H1 (cell line): ENCODE data around the gene GALNT2. TPM values are rescaled to one million over a fixed set of nuclear protein-coding genes. Genes with fewer than 3 reads are reported as not detected.

Source experiments
- CTCF ChIA-PET: fragments of 300-600 bp; sonication (Branson Sonifier 250); formaldehyde crosslinking; loops from one replicate; lab custom pipeline; 2021; ENCODE audit not compliant: partially characterized antibody; lab: Charles Lee
- POLR2A ChIA-PET: fragments of 300-600 bp; sonication (Branson Sonifier 250); formaldehyde crosslinking; loops from one replicate; lab custom pipeline; 2021; ENCODE audit warnings: inconsistent platforms; ENCODE audit not compliant: partially characterized antibody; lab: Charles Lee
- DNase-seq, 2 experiments: peaks; one replicate each; pipeline versions ENCODE4 v3.0.0 to v3.0.0-alpha.2; 2010 to 2022; ENCODE audit warnings: low spot score in 2 of 2, low read depth in 1 of 2, mixed read lengths in 1 of 2
- FAIRE-seq: peaks from 2 replicates; lab custom pipeline; 2011; peaks lifted over from hg19 to GRCh38; lab: Jason Lieb, UNC
- H2AFZ ChIP-seq: 2 replicates; pipeline ENCODE4 v1.8.1; 2012; ENCODE audit warnings: low read length, inconsistent platforms
- H2AK5ac ChIP-seq: 2 replicates; pipeline ENCODE4 v1.6.1; 2013; ENCODE audit warnings: low read depth, low read length
- H2BK120ac ChIP-seq: replicated peaks from 2 replicates; pipeline ENCODE3; 2013; ENCODE audit warnings: low read depth, low read length, inconsistent platforms
- H2BK12ac ChIP-seq: 2 replicates; pipeline ENCODE4 v1.6.1; 2013; ENCODE audit warnings: low read depth, low read length
- H2BK15ac ChIP-seq: 2 replicates; pipeline ENCODE4 v1.6.1; 2013; ENCODE audit warnings: low read length
- H2BK20ac ChIP-seq: 2 replicates; pipeline ENCODE4 v1.6.1; 2013; ENCODE audit warnings: low read length
- H2BK5ac ChIP-seq: 2 replicates; pipeline ENCODE4 v1.6.1; 2013; ENCODE audit warnings: low read depth, low read length
- H3K14ac ChIP-seq: 2 replicates; pipeline ENCODE4 v1.6.1; 2013; ENCODE audit warnings: inconsistent platforms; ENCODE audit not compliant: insufficient read length
- H3K18ac ChIP-seq: 2 replicates; pipeline ENCODE4 v1.6.1; 2013; ENCODE audit warnings: low read length; ENCODE audit errors: extremely low read depth
- H3K23ac ChIP-seq: 2 replicates; pipeline ENCODE4 v1.6.1; 2013; ENCODE audit warnings: inconsistent platforms; ENCODE audit not compliant: insufficient read length
- H3K23me2 ChIP-seq: 2 replicates; pipeline ENCODE4 v1.6.1; 2013; ENCODE audit warnings: low read depth, low read length
- H3K27ac ChIP-seq: 2 replicates; pipeline ENCODE4 v1.6.1; 2011; ENCODE audit warnings: low read depth, low read length, inconsistent platforms
- H3K27me3 ChIP-seq, 4 experiments: replicated peaks in 1 of 4; 1 replicate in 1 of 4; 2 replicates in 3 of 4; pipeline versions ENCODE4 v1.6.1 to v1.8.1; 2011 to 2013; ENCODE audit warnings: low read length in 3 of 4, mild to moderate bottlenecking in 3 of 4, inconsistent platforms in 2 of 4, mixed read lengths in 2 of 4, moderate library complexity in 1 of 4; ENCODE audit not compliant: control insufficient read depth in 3 of 4, insufficient read depth in 3 of 4; ENCODE audit errors: extremely low read depth in 1 of 4
- H3K36me3 ChIP-seq, 4 experiments: 2 replicates each; pipeline versions ENCODE4 v1.6.1 to v1.8.1; 2011 to 2013; ENCODE audit warnings: mild to moderate bottlenecking in 4 of 4, low read length in 3 of 4, moderate library complexity in 2 of 4, control low read depth in 1 of 4, inconsistent platforms in 1 of 4; ENCODE audit not compliant: insufficient read depth in 4 of 4, control insufficient read depth in 2 of 4
- H3K4ac ChIP-seq: replicated peaks from 2 replicates; pipeline ENCODE3; 2013; ENCODE audit warnings: low read length, low read depth, mixed read lengths, inconsistent platforms; ENCODE audit not compliant: insufficient read length
- H3K4me1 ChIP-seq, 4 experiments: replicated peaks in 1 of 4; 1 replicate in 1 of 4; 2 replicates in 3 of 4; pipeline versions ENCODE4 v1.6.1 to v1.8.1; 2011 to 2013; ENCODE audit warnings: low read length in 3 of 4, inconsistent platforms in 2 of 4, mixed read lengths in 1 of 4; ENCODE audit not compliant: insufficient read depth in 4 of 4, control insufficient read depth in 3 of 4
- H3K4me2 ChIP-seq, 2 experiments: 2 replicates each; pipeline versions ENCODE4 v1.6.1 to v1.8.1; 2011 to 2013; ENCODE audit warnings: low read depth in 2 of 2, low read length in 2 of 2, control low read depth in 1 of 2, inconsistent platforms in 1 of 2, mild to moderate bottlenecking in 1 of 2; ENCODE audit not compliant: insufficient read depth in 1 of 2
- H3K4me3 ChIP-seq, 4 experiments: fragments of 200-600, 300-600 bp in 1 of 4; sonication (generic), shearing (Covaris generic), sonication (Bioruptor Twin) in 1 of 4; 2 replicates each; pipeline versions ENCODE4 v1.5.1 to v1.8.1; 2011 to 2016; ENCODE audit warnings: low read length in 4 of 4, low read depth in 3 of 4, control low read depth in 2 of 4, inconsistent platforms in 2 of 4, mild to moderate bottlenecking in 2 of 4, mixed read lengths in 1 of 4, moderate library complexity in 1 of 4; ENCODE audit not compliant: insufficient read depth in 2 of 4; ENCODE audit errors: extremely low read depth in 1 of 4
- H3K56ac ChIP-seq: replicated peaks from 2 replicates; pipeline ENCODE3; 2013; ENCODE audit warnings: low read depth, mild to moderate bottlenecking, mixed read lengths, low read length, inconsistent platforms; ENCODE audit not compliant: insufficient read length
- H3K79me1 ChIP-seq: 2 replicates; pipeline ENCODE4 v1.6.1; 2013; ENCODE audit warnings: low read depth, low read length, control low read depth
- H3K79me2 ChIP-seq, 2 experiments: 2 replicates each; pipeline versions ENCODE4 v1.6.1 to v1.8.1; 2012 to 2013; ENCODE audit warnings: low read length in 2 of 2, mild to moderate bottlenecking in 2 of 2, inconsistent platforms in 1 of 2; ENCODE audit not compliant: insufficient read depth in 2 of 2, control insufficient read depth in 1 of 2
- H3K9ac ChIP-seq, 4 experiments: replicated peaks in 1 of 4; 1 replicate in 1 of 4; 2 replicates in 3 of 4; pipeline versions ENCODE4 v1.6.1 to v1.8.1; 2011 to 2013; ENCODE audit warnings: low read depth in 3 of 4, low read length in 3 of 4, control low read depth in 2 of 4, mild to moderate bottlenecking in 2 of 4, moderate library complexity in 2 of 4, inconsistent platforms in 1 of 4; ENCODE audit errors: extremely low read depth in 1 of 4
- H3K9me3 ChIP-seq, 2 experiments: 2 replicates each; pipeline versions ENCODE4 v1.6.1 to v1.8.1; 2012 to 2013; ENCODE audit warnings: mild to moderate bottlenecking in 2 of 2, moderate library complexity in 2 of 2, control low read depth in 1 of 2, inconsistent platforms in 1 of 2, low read depth in 1 of 2, low read length in 1 of 2, mixed read lengths in 1 of 2; ENCODE audit not compliant: insufficient read depth in 2 of 2
- H4K20me1 ChIP-seq, 2 experiments: replicated peaks in 1 of 2; 2 replicates each; pipeline versions ENCODE3 to v1.8.1; 2011 to 2013; ENCODE audit warnings: inconsistent platforms in 2 of 2, low read length in 2 of 2, mild to moderate bottlenecking in 1 of 2; ENCODE audit not compliant: insufficient read depth in 2 of 2, control insufficient read depth in 1 of 2
- H4K5ac ChIP-seq: 2 replicates; pipeline ENCODE4 v1.6.1; 2013; ENCODE audit warnings: low read length, low read depth, mixed read lengths, inconsistent platforms; ENCODE audit not compliant: insufficient read length
- H4K8ac ChIP-seq: 2 replicates; pipeline ENCODE4 v1.8.0; 2013; ENCODE audit warnings: mild to moderate bottlenecking, moderate library complexity, low read length, inconsistent platforms; ENCODE audit not compliant: insufficient read depth; ENCODE audit errors: extremely low read depth
- H4K91ac ChIP-seq: replicated peaks from 2 replicates; pipeline ENCODE3; 2013; ENCODE audit warnings: low read length, mixed read lengths, inconsistent platforms; ENCODE audit not compliant: insufficient read length
- CBX5 ChIP-seq: fragments of 300-800, 300-1000 bp; sonication (generic); IDR thresholded peaks from 2 replicates; pipeline ENCODE4 v1.7.1; 2016; ENCODE audit warnings: antibody characterized with exemption, low read length, low read depth
- CBX8 ChIP-seq: fragments of 300-800, 300-1000 bp; sonication (generic); IDR thresholded peaks from 2 replicates; pipeline ENCODE4 v1.7.1; 2016; ENCODE audit warnings: low read depth, low read length, borderline replicate concordance
- CREB1 ChIP-seq: IDR thresholded peaks from 2 replicates; pipeline ENCODE4 v1.6.1; 2012; ENCODE audit warnings: inconsistent platforms
- GABPA ChIP-seq: IDR thresholded peaks from 2 replicates; pipeline ENCODE4 v1.6.1; 2011; ENCODE audit warnings: mild to moderate bottlenecking, low read length, moderate library complexity, borderline replicate concordance; ENCODE audit not compliant: insufficient read depth
- GTF2F1 ChIP-seq: IDR thresholded peaks from 2 replicates; pipeline ENCODE4 v1.6.1; 2012; ENCODE audit warnings: low read depth, low read length, improper control_type of control experiment, borderline replicate concordance
- HDAC6 ChIP-seq: IDR thresholded peaks from one replicate; pipeline ENCODE4 v1.7.1; 2012; ENCODE audit warnings: low read depth, mild to moderate bottlenecking, inconsistent platforms, low read length, moderate library complexity
- KDM4A ChIP-seq: IDR thresholded peaks from one replicate; pipeline ENCODE4 v1.7.1; 2012; ENCODE audit warnings: low read depth, mild to moderate bottlenecking, moderate library complexity, low read length, inconsistent platforms; ENCODE audit not compliant: severe bottlenecking
- KDM5A ChIP-seq: fragments of 200-600 bp; IDR thresholded peaks from 2 replicates; pipeline ENCODE4 v1.7.1; 2012; ENCODE audit warnings: mild to moderate bottlenecking, low read length, inconsistent platforms, mixed read lengths
- RAD21 ChIP-seq, 2 experiments: IDR thresholded peaks in 1 of 2; conservative IDR thresholded peaks in 1 of 2; 2 replicates each; pipeline ENCODE4 v1.6.1; 2011; ENCODE audit warnings: low read depth in 2 of 2, low read length in 2 of 2, improper control_type of control experiment in 1 of 2, inconsistent platforms in 1 of 2, mild to moderate bottlenecking in 1 of 2, moderate library complexity in 1 of 2
- SIX5 ChIP-seq: IDR thresholded peaks from 2 replicates; pipeline ENCODE4 v1.6.1; 2011; ENCODE audit warnings: mild to moderate bottlenecking, low read depth, low read length
- TCF12 ChIP-seq: IDR thresholded peaks from 2 replicates; pipeline ENCODE4 v1.6.1; 2011; ENCODE audit warnings: low read depth, mild to moderate bottlenecking, low read length
- TEAD4 ChIP-seq: IDR thresholded peaks from 2 replicates; pipeline ENCODE4 v1.6.1; 2012; ENCODE audit warnings: low read depth, low read length, inconsistent platforms, mixed read lengths
- YY1 ChIP-seq: IDR thresholded peaks from 2 replicates; pipeline ENCODE4 v1.6.1; 2011; ENCODE audit warnings: low read depth, mild to moderate bottlenecking, low read length
- WGBS, 2 experiments: shearing (Covaris generic) in 1 of 2; methylation state at CpG; one replicate each; pipeline versions ENCODE4 v1.1.6 to v1.1.7; 2013 to 2015; ENCODE audit warnings: low lambda C conversion rate in 2 of 2, mixed read lengths in 2 of 2, inconsistent platforms in 1 of 2, low coverage in 1 of 2, missing lambda C conversion rate in 1 of 2; ENCODE audit not compliant: insufficient replicate concordance in 2 of 2, insufficient coverage in 1 of 2, insufficient read length in 1 of 2; ENCODE audit errors: extremely low coverage in 1 of 2, missing lambda C conversion rate in 1 of 2; 5-methylcytosine and 5-hydroxymethylcytosine counted together
- polyA plus RNA-seq, 7 experiments: library from polyadenylated mRNA; depleted of rRNA in 3 of 7; stranded (reverse) in 5 of 7; unstranded in 2 of 7; fragments of >200 nt in 5 of 7; fragments of 200-250 nt in 2 of 7; gene quantifications; 1 replicate in 5 of 7; 2 replicates in 1 of 7; 4 replicates in 1 of 7; pipeline versions ENCODE4 v1.2.1 to v1.2.3, GENCODE V29; 2011 to 2013; ENCODE audit warnings: missing spikeins in 2 of 7, mixed read lengths in 2 of 7
- total RNA-seq: library from RNA; stranded (reverse); fragmentation: NEBNext Ultra II Directional; extraction: Animal tissue kit (Norgen Biotek cat#: 25700); gene quantifications from 2 replicates; pipeline ENCODE4 v1.2.1, GENCODE V29; 2021

The GALNT2 gene
- total and polyA plus RNA-seq, 2 of the 8 experiments (the other 6 are each of a cell fraction or from before 2014, with no cell fraction given), result 34.5 to 75.3 TPM

- Histone ChIP-seq H3K27ac (no peak overlapping the region), H4K20me1 (peaks cover 0 to 4% of the 10 kb centered on the region in 2 experiments), H2BK12ac (no peak overlapping the region), H3K23ac (no peak overlapping the region), H3K9ac (no peak overlapping the region), H4K8ac (no peak overlapping the region), H3K9me3 (no peaks in the 10 kb centered on the region), H3K4me3 (no peak overlapping the region), H2BK120ac (no peak overlapping the region), H3K14ac (no peak overlapping the region), H2AFZ (no peak overlapping the region), H2BK5ac (no peak overlapping the region), H3K4me1 (peaks cover 0 to 3% (median 0%) of the 10 kb centered on the region in 4 experiments; a peak in 4 of 7 replicates), H3K18ac (no peak overlapping the region), H3K36me3 (no peaks in the 10 kb centered on the region), H4K5ac (no peak overlapping the region), H3K79me2 (0 out of 4 replicates have a peak, but pooled peaks cover 0 to 3% of the 10 kb centered on the region in 2 experiments), H2AK5ac (no peak overlapping the region), H3K4ac (no peak overlapping the region), H3K56ac (no peak overlapping the region), H3K79me1 (no peaks in the 10 kb centered on the region; the same call in 1 of the 2 replicates), H3K27me3 (no peaks in the 10 kb centered on the region), H2BK20ac (no peak overlapping the region), H2BK15ac (no peak overlapping the region), H3K23me2 (no peaks in the 10 kb centered on the region), H4K91ac (no peak overlapping the region), H3K4me2 (no peak overlapping the region)
- DNase-seq (no peak), FAIRE-seq (no peak)
- CTCF ChIA-PET, result interaction anchor here (0.5 to 3.5 kb wide), 9 partner anchors 8 to 290 kb away, joined by 3 to 17 read pairs (median 5); no protein-coding TSS in a partner anchor
- 87% methylated on average over 8 of the region's 8 CpGs; no CpG with 5 or more reads in 1 of the 2 experiments for WGBS, 2 experiments
- POLR2A ChIA-PET, result no interaction called here
- TF ChIP-seq TCF12 (no peak), GTF2F1 (no peak), CREB1 (no peak), TEAD4 (no peak), HDAC6 (no peak), YY1 (no peak), RAD21 (IDR thresholded peaks at IDR 0.05 in 1 of 2, conservative IDR thresholded peaks at IDR 0.05 in 1 of 2; ENCODE audit: low read depth in 2 of 2, low read length in 2 of 2) (no peak), GABPA (no peak), CBX5 (no peak), CBX8 (no peak), KDM5A (no peak), SIX5 (no peak), KDM4A (no peak)
Observed at GRCh38 chr1:230219174-230220067, 152.4 kb downstream of the GALNT2 start.
